Panc1 (cell line): ENCODE measurements around the gene CDK14. TPM values are rescaled to one million over a fixed set of nuclear protein-coding genes. Genes with fewer than 3 reads are reported as not detected.

ENCODE experiments used
- ATAC-seq: fragments of 200-7000 bp; cut with Tn5 transposase; 2 replicates; pipeline ENCODE4 v1.9.1; 2020; ENCODE audit warnings: mild to moderate bottlenecking, moderate library complexity
- BruUV-seq: library from RNA; stranded (reverse); fragments of 400-500 nt; replicated peaks from 2 replicates; lab custom pipeline; 2021; lab: Mats Ljungman, UMichigan
- CTCF ChIA-PET: fragments of 300-600 bp; sonication (Branson Sonifier 250); formaldehyde crosslinking; loops from one replicate; lab custom pipeline; 2022; ENCODE audit warnings: antibody characterized with exemption; lab: Charles Lee
- POLR2A ChIA-PET: fragments of 300-600 bp; sonication (Branson Sonifier 250); formaldehyde crosslinking; loops from one replicate; lab custom pipeline; 2022; ENCODE audit warnings: antibody characterized with exemption; lab: Charles Lee
- DNase-seq: peaks from one replicate; pipeline ENCODE4 v3.0.0-alpha.2; 2010; ENCODE audit warnings: low read depth, low spot score
- H3K27ac ChIP-seq: 2 replicates; pipeline ENCODE4 v1.5.1; 2011; ENCODE audit warnings: mild to moderate bottlenecking, low read length, inconsistent platforms
- H3K27me3 ChIP-seq: fragments of 200-500 bp; sonication (Bioruptor generic); 2 replicates; pipeline ENCODE4 v1.6.0; 2014; ENCODE audit warnings: low read length, inconsistent platforms; ENCODE audit not compliant: control insufficient read depth, insufficient read depth
- H3K36me3 ChIP-seq: fragments of 200-500 bp; sonication (Bioruptor generic); 2 replicates; pipeline ENCODE4 v1.5.1; 2014; ENCODE audit warnings: inconsistent platforms, mild to moderate bottlenecking, low read length, moderate library complexity; ENCODE audit not compliant: control insufficient read depth, insufficient read depth
- H3K4me1 ChIP-seq: 2 replicates; pipeline ENCODE4 v1.5.1; 2011; ENCODE audit warnings: inconsistent platforms, mild to moderate bottlenecking, low read length, moderate library complexity; ENCODE audit not compliant: control insufficient read depth, insufficient read depth
- H3K4me3 ChIP-seq, 2 experiments: 2 replicates each; pipeline ENCODE4 v1.5.1; 2011 to 2012; ENCODE audit warnings: low read depth in 2 of 2, low read length in 2 of 2, mild to moderate bottlenecking in 2 of 2, inconsistent platforms in 1 of 2, moderate library complexity in 1 of 2
- H3K9me3 ChIP-seq: fragments of 200-500 bp; sonication (Bioruptor generic); 2 replicates; pipeline ENCODE4 v1.5.1; 2014; ENCODE audit warnings: low read depth, mild to moderate bottlenecking, inconsistent platforms, low read length, moderate library complexity; ENCODE audit not compliant: control insufficient read depth, insufficient read depth
- POLR2AphosphoS5 ChIP-seq: IDR thresholded peaks from 2 replicates; pipeline ENCODE4 v1.6.1; 2012; ENCODE audit warnings: mild to moderate bottlenecking, low read depth, low read length, moderate library complexity
- SIN3A ChIP-seq: IDR thresholded peaks from 2 replicates; pipeline ENCODE4 v1.6.1; 2012; ENCODE audit warnings: low read depth, mild to moderate bottlenecking, low read length, moderate library complexity, borderline replicate concordance; ENCODE audit not compliant: insufficient read depth
- TCF7L2 ChIP-seq: IDR thresholded peaks from 2 replicates; pipeline ENCODE4 v1.6.1; 2011; ENCODE audit warnings: mild to moderate bottlenecking, low read depth, low read length, inconsistent platforms
- in situ Hi-C: cut with HindIII; loops from 2 replicates; pipeline ENCODE4 v1.10.0; 2016; ENCODE audit warnings: low sequenced_read_pairs, low pct_unique_long_range_greater_than_20kb
- intact Hi-C: fragments of 100-400 bp; cut with micrococcal nuclease; formaldehyde crosslinking; loops from one replicate; pipeline ENCODE4 v1.10.0; 2022; ENCODE audit not compliant: unreplicated experiment
- total RNA-seq: library from RNA; stranded (reverse); gene quantifications from one replicate; pipeline ENCODE4 v1.2.1, GENCODE V29; 2021; ENCODE audit not compliant: unreplicated experiment
- TF ChIP-seq, protein P1 (sequence below): fragments of 450-650 bp; IDR thresholded peaks from 2 replicates; pipeline ENCODE4 v1.5.1; 2017; ENCODE audit warnings: mild to moderate bottlenecking
- TF ChIP-seq, protein P2 (sequence below), 2 experiments: IDR thresholded peaks; 2 replicates each; pipeline ENCODE4 v1.6.1; 2011 to 2012; ENCODE audit warnings: low read depth in 2 of 2, control low read depth in 1 of 2, low read length in 1 of 2, mild to moderate bottlenecking in 1 of 2, moderate library complexity in 1 of 2; ENCODE audit not compliant: insufficient read depth in 1 of 2

CDK14 gene
- total RNA-seq, 1 experiment from 2014 or later: 3.0 TPM

DNA sequence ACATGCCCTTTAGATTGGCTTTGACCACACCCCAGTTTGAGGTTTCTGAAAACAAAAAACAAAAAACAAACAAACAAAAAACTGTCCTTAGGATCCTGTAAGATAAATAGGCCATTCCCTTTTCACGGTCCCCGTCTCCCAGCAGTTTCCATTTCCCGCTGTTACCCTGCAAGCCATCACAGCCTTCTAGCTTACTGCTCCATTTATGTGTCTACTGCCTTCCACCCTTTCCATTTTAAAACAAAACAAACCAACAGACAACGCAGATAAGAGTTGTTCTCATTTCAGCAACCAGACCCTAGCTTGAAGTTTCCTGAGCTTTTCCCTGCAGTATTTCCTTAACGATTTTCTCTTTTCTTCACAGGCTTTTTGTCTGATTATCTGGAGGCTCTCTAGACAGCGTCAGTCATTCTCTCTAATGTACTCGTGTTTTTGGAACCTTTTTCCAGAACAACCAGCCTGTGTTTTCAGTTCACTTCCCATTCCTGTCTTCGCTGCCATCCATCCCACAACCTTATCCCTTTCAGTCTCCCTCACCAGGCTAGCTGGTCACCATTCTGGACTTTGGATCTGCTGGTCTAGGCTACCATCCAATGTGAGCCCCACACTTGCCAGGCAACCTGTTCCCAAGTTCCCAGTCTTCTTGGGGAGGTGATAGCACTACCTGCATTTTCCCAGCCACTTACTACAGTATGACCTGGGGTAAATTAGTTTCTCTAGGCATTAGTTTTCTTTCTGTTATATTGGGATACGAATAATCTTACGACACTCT, 350.8 kb downstream of the CDK14 start:
- no peaks in the 10 kb centered on the region for H3K27me3 ChIP-seq
- no peaks in the 10 kb centered on the region for H3K36me3 ChIP-seq
- in situ Hi-C loops (no loop called here), intact Hi-C loops (no loop called here)
- DNase-seq (no peak), ATAC-seq (no peak)
- no peaks in the 10 kb centered on the region for H3K9me3 ChIP-seq
- TF ChIP-seq SIN3A: no peak
- no peak for TF ChIP-seq POLR2AphosphoS5
- TF ChIP-seq TCF7L2: no peak
- no peak overlapping the region for H3K4me3 ChIP-seq
- no peak overlapping the region for H3K27ac ChIP-seq
- no TSS peak for BruUV-seq
- ChIA-PET POLR2A (no interaction called here), CTCF (no interaction called here)
- no peaks in the 10 kb centered on the region for H3K4me1 ChIP-seq

DNA sequence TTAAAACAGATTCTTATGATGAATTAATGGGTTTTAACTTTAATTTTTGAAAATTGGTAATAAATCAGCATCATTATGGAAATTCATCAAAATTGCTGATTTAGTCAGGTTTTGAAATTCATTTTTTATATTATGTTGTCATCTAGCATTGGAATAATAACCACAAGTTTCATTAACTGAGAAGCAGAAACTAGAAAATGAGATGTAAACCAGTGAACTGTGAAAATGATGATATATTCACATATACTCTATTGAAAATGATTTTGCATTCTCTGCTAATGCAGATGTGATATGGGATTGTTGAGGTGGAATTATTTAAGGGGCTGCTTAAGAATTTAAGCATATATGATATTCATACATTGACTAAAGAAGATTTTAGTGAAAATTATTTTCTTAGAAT, 352.0 kb downstream of the CDK14 start:
- no peaks in the 10 kb centered on the region for H3K36me3 ChIP-seq
- H3K27me3 ChIP-seq: no peaks in the 10 kb centered on the region
- H3K4me3 ChIP-seq: no peak overlapping the region
- DNase-seq (no peak), ATAC-seq (no peak)
- TF ChIP-seq, protein P1, sequence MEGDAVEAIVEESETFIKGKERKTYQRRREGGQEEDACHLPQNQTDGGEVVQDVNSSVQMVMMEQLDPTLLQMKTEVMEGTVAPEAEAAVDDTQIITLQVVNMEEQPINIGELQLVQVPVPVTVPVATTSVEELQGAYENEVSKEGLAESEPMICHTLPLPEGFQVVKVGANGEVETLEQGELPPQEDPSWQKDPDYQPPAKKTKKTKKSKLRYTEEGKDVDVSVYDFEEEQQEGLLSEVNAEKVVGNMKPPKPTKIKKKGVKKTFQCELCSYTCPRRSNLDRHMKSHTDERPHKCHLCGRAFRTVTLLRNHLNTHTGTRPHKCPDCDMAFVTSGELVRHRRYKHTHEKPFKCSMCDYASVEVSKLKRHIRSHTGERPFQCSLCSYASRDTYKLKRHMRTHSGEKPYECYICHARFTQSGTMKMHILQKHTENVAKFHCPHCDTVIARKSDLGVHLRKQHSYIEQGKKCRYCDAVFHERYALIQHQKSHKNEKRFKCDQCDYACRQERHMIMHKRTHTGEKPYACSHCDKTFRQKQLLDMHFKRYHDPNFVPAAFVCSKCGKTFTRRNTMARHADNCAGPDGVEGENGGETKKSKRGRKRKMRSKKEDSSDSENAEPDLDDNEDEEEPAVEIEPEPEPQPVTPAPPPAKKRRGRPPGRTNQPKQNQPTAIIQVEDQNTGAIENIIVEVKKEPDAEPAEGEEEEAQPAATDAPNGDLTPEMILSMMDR: no peak
- TF ChIP-seq, protein P2, sequence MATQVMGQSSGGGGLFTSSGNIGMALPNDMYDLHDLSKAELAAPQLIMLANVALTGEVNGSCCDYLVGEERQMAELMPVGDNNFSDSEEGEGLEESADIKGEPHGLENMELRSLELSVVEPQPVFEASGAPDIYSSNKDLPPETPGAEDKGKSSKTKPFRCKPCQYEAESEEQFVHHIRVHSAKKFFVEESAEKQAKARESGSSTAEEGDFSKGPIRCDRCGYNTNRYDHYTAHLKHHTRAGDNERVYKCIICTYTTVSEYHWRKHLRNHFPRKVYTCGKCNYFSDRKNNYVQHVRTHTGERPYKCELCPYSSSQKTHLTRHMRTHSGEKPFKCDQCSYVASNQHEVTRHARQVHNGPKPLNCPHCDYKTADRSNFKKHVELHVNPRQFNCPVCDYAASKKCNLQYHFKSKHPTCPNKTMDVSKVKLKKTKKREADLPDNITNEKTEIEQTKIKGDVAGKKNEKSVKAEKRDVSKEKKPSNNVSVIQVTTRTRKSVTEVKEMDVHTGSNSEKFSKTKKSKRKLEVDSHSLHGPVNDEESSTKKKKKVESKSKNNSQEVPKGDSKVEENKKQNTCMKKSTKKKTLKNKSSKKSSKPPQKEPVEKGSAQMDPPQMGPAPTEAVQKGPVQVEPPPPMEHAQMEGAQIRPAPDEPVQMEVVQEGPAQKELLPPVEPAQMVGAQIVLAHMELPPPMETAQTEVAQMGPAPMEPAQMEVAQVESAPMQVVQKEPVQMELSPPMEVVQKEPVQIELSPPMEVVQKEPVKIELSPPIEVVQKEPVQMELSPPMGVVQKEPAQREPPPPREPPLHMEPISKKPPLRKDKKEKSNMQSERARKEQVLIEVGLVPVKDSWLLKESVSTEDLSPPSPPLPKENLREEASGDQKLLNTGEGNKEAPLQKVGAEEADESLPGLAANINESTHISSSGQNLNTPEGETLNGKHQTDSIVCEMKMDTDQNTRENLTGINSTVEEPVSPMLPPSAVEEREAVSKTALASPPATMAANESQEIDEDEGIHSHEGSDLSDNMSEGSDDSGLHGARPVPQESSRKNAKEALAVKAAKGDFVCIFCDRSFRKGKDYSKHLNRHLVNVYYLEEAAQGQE (IDR thresholded peaks at IDR 0.05; ENCODE audit: insufficient read depth in 1 of 2, low read depth in 2 of 2, low read length in 1 of 2): no peak
- TF ChIP-seq POLR2AphosphoS5: no peak
- no peak for TF ChIP-seq SIN3A
- no peak for TF ChIP-seq TCF7L2
- H3K4me1 ChIP-seq: no peaks in the 10 kb centered on the region
- no peaks in the 10 kb centered on the region for H3K9me3 ChIP-seq
- BruUV-seq: no TSS peak
- H3K27ac ChIP-seq: no peak overlapping the region
- CTCF ChIA-PET: no interaction called here
- POLR2A ChIA-PET: no interaction called here
- in situ Hi-C loops: no loop called here
- intact Hi-C loops: no loop called here

GRCh38 chr7:90951229-90951628, 355.1 kb downstream of the CDK14 start:
- no TSS peak for BruUV-seq
- ATAC-seq: no peak
- CTCF ChIA-PET: no interaction called here
- H3K27me3 ChIP-seq: no peaks in the 10 kb centered on the region
- intact Hi-C loops: no loop called here
- in situ Hi-C loops: no loop called here
- POLR2A ChIA-PET: interaction anchor here (0.7 kb wide), 1 partner anchor 175 kb away, joined by 4 read pairs; no protein-coding TSS in a partner anchor
- H3K27ac ChIP-seq: no peak overlapping the region
- H3K4me3 ChIP-seq: no peak overlapping the region
- no peaks in the 10 kb centered on the region for H3K9me3 ChIP-seq
- H3K36me3 ChIP-seq: no peaks in the 10 kb centered on the region
- no peaks in the 10 kb centered on the region for H3K4me1 ChIP-seq
- no peak for TF ChIP-seq POLR2AphosphoS5
- no peak for DNase-seq
